Measurements from ENCODE around the gene RMND1.
"Not testable (repeated sequence)": the region's sequence is repeated elsewhere in the genome, so short reads cannot be mapped to it uniquely, and the experiment has no call there.

The RMND1 gene

GRCh38 chr6:151387175-151387970, 64.6 kb downstream of the RMND1 start:
- no peaks in the 10 kb centered on the region for H3K27me3 ChIP-seq (ENCODE audit: insufficient read depth, poor library complexity, severe bottlenecking)
- no peak overlapping the region for H3K4me3 ChIP-seq (replicated peaks; ENCODE audit: insufficient read depth, low read length)
- DNase-seq (ENCODE audit: low read depth in 1 of 2, low spot score in 1 of 2): no peak
- H3K27ac ChIP-seq (replicated peaks): no peak overlapping the region
- TF ChIP-seq POLR2AphosphoS5 (IDR thresholded peaks at IDR 0.05; ENCODE audit: low read depth) (no peak), SPI1 (IDR thresholded peaks at IDR 0.05; ENCODE audit: borderline replicate concordance, low read depth) (no peak), CTCF (IDR thresholded peaks at IDR 0.05; ENCODE audit: insufficient read depth, low read length) (no peak), REST (IDR thresholded peaks at IDR 0.05; ENCODE audit: insufficient replicate concordance, low read depth) (no peak), GABPA (IDR thresholded peaks at IDR 0.05; ENCODE audit: low read depth) (no peak)

- H3K27ac ChIP-seq (replicated peaks): no peak overlapping the region
- no peak for TF ChIP-seq POLR2AphosphoS5 (IDR thresholded peaks at IDR 0.05; ENCODE audit: low read depth)
- TF ChIP-seq SPI1 (IDR thresholded peaks at IDR 0.05; ENCODE audit: borderline replicate concordance, low read depth): no peak
- no peak for TF ChIP-seq GABPA (IDR thresholded peaks at IDR 0.05; ENCODE audit: low read depth)
- TF ChIP-seq REST (IDR thresholded peaks at IDR 0.05; ENCODE audit: insufficient replicate concordance, low read depth): no peak
- TF ChIP-seq CTCF (IDR thresholded peaks at IDR 0.05; ENCODE audit: insufficient read depth, low read length): no peak
- no peak overlapping the region for H3K4me3 ChIP-seq (replicated peaks; ENCODE audit: insufficient read depth, low read length)
- no peaks in the 10 kb centered on the region for H3K27me3 ChIP-seq (ENCODE audit: insufficient read depth, poor library complexity, severe bottlenecking)
- DNase-seq (ENCODE audit: low read depth in 1 of 2, low spot score in 1 of 2): no peak
Measured at GRCh38 chr6:151385177-151385576, 66.7 kb downstream of the RMND1 start.

- Histone ChIP-seq H3K4me3 (replicated peaks; ENCODE audit: insufficient read depth, low read length) (no peak overlapping the region), H3K27ac (replicated peaks) (no peak overlapping the region), H3K27me3 (ENCODE audit: insufficient read depth, poor library complexity, severe bottlenecking) (no peaks in the 10 kb centered on the region)
- DNase-seq (ENCODE audit: low read depth in 1 of 2, low spot score in 1 of 2): no peak
- no peak for TF ChIP-seq REST (IDR thresholded peaks at IDR 0.05; ENCODE audit: insufficient replicate concordance, low read depth)
- no peak for TF ChIP-seq SPI1 (IDR thresholded peaks at IDR 0.05; ENCODE audit: borderline replicate concordance, low read depth)
- no peak for TF ChIP-seq GABPA (IDR thresholded peaks at IDR 0.05; ENCODE audit: low read depth)
- TF ChIP-seq POLR2AphosphoS5 (IDR thresholded peaks at IDR 0.05; ENCODE audit: low read depth): no peak
- no peak for TF ChIP-seq CTCF (IDR thresholded peaks at IDR 0.05; ENCODE audit: insufficient read depth, low read length)
Measured at GRCh38 chr6:151384151-151384550, 67.8 kb downstream of the RMND1 start.

- H3K27ac ChIP-seq (replicated peaks); H3K27me3 ChIP-seq (ENCODE audit: insufficient read depth, poor library complexity, severe bottlenecking); DNase-seq (ENCODE audit: low read depth in 1 of 2, low spot score in 1 of 2); H3K4me3 ChIP-seq (replicated peaks; ENCODE audit: insufficient read depth, low read length): not testable (repeated sequence)
Measured at GRCh38 chr6:151382631-151383030, 69.3 kb downstream of the RMND1 start.
